ENCODE data around the gene SPAG7.

GRCh38 chr17:4965311-4965986 lies 2.2 kb downstream of the SPAG7 start:
- TF ChIP-seq, protein P1, sequence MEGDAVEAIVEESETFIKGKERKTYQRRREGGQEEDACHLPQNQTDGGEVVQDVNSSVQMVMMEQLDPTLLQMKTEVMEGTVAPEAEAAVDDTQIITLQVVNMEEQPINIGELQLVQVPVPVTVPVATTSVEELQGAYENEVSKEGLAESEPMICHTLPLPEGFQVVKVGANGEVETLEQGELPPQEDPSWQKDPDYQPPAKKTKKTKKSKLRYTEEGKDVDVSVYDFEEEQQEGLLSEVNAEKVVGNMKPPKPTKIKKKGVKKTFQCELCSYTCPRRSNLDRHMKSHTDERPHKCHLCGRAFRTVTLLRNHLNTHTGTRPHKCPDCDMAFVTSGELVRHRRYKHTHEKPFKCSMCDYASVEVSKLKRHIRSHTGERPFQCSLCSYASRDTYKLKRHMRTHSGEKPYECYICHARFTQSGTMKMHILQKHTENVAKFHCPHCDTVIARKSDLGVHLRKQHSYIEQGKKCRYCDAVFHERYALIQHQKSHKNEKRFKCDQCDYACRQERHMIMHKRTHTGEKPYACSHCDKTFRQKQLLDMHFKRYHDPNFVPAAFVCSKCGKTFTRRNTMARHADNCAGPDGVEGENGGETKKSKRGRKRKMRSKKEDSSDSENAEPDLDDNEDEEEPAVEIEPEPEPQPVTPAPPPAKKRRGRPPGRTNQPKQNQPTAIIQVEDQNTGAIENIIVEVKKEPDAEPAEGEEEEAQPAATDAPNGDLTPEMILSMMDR (conservative IDR thresholded peaks at IDR 0.05; ENCODE audit: low read length): no peak
- TF ChIP-seq EZH2phosphoT487 (IDR thresholded peaks at IDR 0.05; ENCODE audit: borderline replicate concordance, low read depth, low read length): no peak
